Smooth muscle cell of the brain vasculature (primary cell): Measurements from ENCODE around the gene CACNA1F.

ENCODE experiments used
- DNase-seq: peaks from one replicate; pipeline ENCODE4 v3.0.0-alpha.2; 2012; ENCODE audit warnings: low read depth, low spot score

Gene CACNA1F

GRCh38 chrX:49233176-49233575 is at the start of gene CACNA1F:
Gene CACNA1F (minus strand): TSS chrX:49233340. CDS start chrX:49233309, 31 bp downstream.
- no peak for DNase-seq

GRCh38 chrX:49282647-49283011 is 49.5 kb upstream of the CACNA1F start:
- no peak for DNase-seq

- DNase-seq = no peak
Measured at GRCh38 chrX:49278081-49278480, 44.9 kb upstream of the CACNA1F start.

DNA sequence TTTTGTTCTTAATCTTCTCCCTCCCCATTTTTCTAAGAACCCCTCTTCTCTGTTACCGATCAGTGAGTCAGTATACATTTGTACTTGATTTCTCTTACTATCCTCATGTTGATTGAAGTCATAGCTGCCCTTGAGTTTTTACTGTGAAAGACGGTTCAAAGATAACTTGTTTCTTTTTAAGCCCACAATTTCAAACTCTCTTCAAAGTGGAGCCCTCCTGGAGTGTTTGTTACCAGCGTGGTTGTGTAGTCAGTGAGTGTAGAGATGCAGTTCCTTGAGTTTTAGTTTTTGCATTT is 44.3 kb upstream of the CACNA1F start:
- no peak for DNase-seq

DNA sequence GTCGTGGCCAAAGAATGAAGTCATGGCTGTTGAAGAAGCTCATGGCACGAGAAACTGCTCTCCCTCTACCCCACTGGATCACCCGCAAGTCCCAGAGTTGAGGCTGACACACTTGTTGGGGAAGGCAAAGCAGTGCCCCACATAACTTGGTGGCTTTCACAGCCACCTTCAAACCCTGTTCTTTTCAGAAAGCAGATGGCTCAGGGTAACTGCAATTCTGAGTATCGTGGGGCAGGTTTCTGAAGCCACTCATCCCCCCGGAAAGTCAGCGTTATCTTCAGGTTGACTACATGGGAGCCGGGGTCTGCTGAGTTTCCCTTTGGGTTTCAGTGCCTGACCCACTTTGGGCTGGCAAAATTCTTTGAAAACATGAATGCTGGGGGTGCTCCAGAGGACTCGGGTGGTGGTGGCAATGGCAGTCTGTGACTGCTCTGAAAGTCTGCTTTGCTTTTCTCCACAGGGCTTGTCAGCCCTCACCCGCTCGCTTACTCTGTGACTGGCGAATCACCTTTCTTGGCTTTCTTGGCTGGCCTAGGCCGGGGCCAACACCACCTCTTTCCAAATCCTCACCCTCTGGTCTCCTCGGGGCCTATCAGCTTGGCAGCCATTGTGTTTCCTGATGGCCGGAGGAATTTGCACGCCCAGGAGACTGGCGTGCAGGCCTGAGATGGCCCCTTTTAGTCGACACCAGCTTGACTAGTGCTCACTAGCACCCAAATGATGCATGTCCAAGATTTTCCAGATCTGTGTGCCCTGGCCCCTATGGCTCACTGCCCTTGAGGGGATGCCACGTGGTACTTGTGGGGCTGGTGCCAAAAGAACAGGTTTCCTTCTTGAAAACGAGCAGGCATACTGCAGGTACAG is 43.8 kb upstream of the CACNA1F start:
- DNase-seq = no peak

- DNase-seq = no peak
Measured at GRCh38 chrX:49276207-49276606, 43.1 kb upstream of the CACNA1F start.

GRCh38 chrX:49273181-49273727 is 40.1 kb upstream of the CACNA1F start:
- DNase-seq = no peak

DNA sequence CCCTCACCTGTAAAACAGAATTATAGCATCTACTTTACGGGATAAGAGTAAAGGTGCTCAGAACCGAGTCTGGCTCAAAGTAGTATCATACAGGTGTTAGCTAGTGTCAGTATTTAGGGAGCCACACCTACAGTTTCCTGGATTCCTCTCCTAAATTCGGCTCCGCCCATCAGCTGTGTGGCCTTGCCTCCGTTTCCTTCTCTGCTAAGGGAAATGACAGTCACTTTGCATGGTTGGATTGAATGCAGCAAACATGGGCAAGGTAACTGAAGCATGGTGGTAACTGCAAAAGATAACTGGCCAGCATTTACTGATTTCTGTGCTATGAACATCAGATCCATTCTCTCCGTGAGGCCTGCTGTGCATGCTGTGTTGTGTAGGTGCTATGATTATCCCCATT is 39.3 kb upstream of the CACNA1F start:
- no peak for DNase-seq

GRCh38 chrX:49271341-49271740 is 38.2 kb upstream of the CACNA1F start:
- DNase-seq = no peak

GRCh38 chrX:49270249-49270921 is 37.2 kb upstream of the CACNA1F start:
- no peak for DNase-seq

DNA sequence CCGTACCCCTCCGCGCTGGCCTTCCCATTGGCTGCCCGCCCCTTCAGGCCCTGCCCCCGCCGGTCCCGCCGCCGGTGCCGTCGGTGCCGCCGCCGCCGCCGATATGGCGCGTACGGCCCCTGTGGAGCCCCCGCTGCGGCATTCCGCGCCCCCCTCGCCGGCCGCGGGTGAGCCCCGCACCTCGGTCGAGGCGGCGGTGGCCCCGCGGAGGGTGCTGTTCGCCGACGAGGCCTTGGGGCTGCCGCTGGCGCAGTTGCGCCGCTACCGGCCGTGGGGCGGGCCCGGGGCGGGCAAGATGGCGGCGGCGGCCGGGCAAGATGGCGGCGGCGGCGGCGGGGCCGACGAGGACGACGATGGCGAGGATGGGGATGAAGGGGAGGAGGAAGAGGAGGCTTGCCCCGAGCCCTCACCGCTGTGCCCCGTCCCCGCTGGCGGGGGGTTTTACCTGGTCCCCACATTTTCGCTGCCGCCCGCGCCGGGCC is 36.7 kb upstream of the CACNA1F start, which contains the start of gene PPP1R3F:
Gene PPP1R3F, plus strand, starts transcription at position 27 of the 482 bp plus-strand sequence. Its CDS starts 77 bp downstream, at position 104.
- DNase-seq = no peak

- DNase-seq = peak; percentile 88
Measured at GRCh38 chrX:49269010-49269766, 36.0 kb upstream of the CACNA1F start.

GRCh38 chrX:49268702-49269009 is 35.5 kb upstream of the CACNA1F start:
- DNase-seq = no peak

GRCh38 chrX:49266523-49267445 is 33.6 kb upstream of the CACNA1F start:
- DNase-seq = no peak

DNA sequence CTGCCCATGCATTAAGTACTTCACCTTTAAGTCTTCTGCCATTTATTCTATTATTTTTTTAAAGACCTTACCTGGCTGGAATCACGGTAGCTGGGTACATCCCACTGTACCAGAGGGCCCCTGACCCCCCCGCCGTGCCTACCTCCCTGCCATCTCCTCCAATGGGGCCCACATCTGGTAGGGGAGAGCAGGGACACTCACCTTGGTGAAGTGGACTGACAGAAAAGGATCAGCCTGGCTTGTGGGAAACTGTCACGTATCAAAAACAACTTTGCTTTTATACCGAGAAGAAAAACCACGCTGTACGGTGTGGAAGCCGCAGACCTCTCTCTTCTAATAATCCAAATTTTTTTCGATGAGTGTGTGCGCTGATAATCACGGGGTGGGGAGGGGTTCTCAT is 31.3 kb upstream of the CACNA1F start, which contains the start of gene FOXP3:
Gene FOXP3, minus strand, starts transcription at position 251 of the 400 bp plus-strand sequence. CDS start 6,205 bp downstream, outside the sequence.
- DNase-seq = no peak

GRCh38 chrX:49263631-49264030 is 30.5 kb upstream of the CACNA1F start:
- no peak for DNase-seq

DNA sequence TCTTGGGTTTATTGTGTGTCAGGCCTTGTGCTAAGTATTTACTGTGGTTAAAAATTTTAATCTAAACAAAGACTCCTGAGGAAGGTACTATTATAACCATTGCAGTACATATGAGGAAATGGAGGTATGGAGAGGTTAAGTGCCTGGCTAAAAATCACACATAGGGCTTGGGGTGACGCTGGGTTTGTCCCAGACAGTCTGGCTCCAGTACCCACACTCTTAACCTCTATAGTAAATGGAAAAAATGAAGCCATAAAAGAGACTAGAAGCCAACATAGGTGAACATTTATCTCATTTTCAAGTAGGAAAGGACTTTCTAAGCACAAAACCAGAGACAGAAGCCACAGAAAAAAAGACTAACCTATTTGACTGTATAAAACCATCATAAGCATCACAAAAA is 29.5 kb upstream of the CACNA1F start:
- no peak for DNase-seq

DNA sequence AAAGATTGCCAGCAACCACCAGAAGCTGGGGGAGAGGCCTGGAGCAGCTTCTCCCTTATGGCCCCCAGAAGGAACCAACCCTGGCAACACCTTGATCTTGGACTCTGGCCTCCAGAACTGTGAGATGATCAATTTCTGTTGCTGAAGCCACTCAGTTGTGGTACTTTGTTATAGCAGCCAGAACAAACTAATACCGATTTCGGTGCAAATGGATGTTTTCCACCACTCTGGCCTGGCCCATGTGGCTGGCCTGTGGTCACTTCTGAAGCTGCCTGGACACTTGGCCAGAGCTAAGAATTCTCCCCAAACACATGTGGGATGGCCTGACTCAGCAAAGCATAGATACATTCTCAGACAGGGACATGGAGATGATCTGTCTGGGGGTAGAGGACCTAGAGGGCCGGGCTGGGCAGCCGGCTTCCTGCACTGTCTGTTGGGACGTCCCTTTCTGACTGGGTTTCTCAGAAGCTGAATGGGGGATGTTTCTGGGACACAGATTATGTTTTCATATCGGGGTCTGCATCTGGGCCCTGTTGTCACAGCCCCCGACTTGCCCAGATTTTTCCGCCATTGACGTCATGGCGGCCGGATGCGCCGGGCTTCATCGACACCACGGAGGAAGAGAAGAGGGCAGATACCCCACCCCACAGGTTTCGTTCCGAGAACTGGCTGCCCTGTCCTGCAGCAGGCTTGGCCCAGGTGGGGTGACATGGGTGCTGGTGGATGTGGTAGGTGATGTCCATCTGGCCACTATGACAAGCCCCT is 27.3 kb upstream of the CACNA1F start:
- no peak for DNase-seq

DNA sequence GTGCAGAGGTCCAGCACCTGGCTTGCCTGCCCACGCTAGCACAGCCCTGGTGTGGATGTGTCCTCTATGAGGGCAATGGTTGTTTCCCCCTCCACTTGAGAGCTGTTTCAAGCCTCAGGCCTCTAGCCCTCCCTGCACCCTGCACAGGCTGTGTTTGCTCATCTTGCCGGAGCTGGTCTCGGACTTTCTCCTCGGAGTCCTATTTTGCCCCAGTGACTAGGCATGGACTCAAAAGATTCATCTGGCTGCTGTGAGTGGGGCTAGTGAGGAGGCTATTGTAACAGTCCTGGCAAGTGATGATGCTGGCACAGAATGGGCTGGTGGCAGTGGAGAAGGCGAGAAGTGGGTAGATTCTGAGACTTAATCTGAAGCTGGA is 25.6 kb upstream of the CACNA1F start:
- DNase-seq = no peak
